Testis (tissue), 2 donors: ENCODE measurements around the gene CWH43.

ENCODE experiments used
- POLR2A ChIP-seq: fragments of 450-650 bp; IDR thresholded peaks from one replicate; pipeline ENCODE4 v1.6.1; 2017; ENCODE audit warnings: antibody characterized with exemption, mild to moderate bottlenecking, moderate library complexity
- TF ChIP-seq, protein P1 (sequence below), 3 experiments: fragments of 450-650 bp in 2 of 3; fragments of 200-600 bp in 1 of 3; sonication (generic) in 1 of 3; IDR thresholded peaks; one replicate each; pipeline ENCODE4 v1.5.1; 2016 to 2019; ENCODE audit warnings: antibody characterized with exemption in 3 of 3, mild to moderate bottlenecking in 2 of 3, moderate library complexity in 1 of 3

DNA sequence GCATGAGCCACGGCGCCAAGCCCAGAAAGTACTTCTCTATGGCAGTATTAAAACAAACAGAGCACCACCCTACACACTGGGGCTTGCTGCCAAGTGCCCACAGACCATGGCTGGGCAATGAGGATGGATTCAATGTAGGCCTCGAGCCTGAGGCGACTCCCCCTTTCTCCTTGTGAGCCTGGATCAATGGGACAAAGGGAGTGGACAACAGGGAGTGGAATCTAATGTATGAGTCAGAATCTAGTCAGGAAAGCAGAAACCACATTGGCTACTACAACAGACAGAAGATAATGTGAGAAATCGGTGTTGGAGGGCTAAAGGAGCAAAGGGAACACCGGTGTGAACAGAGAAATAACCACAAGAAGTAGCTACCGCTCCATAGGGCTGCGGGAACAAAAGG, 41.8 kb upstream of the CWH43 start:
- TF ChIP-seq, protein P1, sequence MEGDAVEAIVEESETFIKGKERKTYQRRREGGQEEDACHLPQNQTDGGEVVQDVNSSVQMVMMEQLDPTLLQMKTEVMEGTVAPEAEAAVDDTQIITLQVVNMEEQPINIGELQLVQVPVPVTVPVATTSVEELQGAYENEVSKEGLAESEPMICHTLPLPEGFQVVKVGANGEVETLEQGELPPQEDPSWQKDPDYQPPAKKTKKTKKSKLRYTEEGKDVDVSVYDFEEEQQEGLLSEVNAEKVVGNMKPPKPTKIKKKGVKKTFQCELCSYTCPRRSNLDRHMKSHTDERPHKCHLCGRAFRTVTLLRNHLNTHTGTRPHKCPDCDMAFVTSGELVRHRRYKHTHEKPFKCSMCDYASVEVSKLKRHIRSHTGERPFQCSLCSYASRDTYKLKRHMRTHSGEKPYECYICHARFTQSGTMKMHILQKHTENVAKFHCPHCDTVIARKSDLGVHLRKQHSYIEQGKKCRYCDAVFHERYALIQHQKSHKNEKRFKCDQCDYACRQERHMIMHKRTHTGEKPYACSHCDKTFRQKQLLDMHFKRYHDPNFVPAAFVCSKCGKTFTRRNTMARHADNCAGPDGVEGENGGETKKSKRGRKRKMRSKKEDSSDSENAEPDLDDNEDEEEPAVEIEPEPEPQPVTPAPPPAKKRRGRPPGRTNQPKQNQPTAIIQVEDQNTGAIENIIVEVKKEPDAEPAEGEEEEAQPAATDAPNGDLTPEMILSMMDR (IDR thresholded peaks at IDR 0.05): no peak
- TF ChIP-seq POLR2A: no peak
